HepG2 (cell line): ENCODE data around the gene CHMP1B. TPM values are rescaled to one million over a fixed set of nuclear protein-coding genes. Genes with fewer than 3 reads are reported as not detected.

Experiments
- ATAC-seq: fragments of 200-7000 bp; cut with Tn5 transposase; 3 replicates; pipeline ENCODE4 v1.9.1; 2020; ENCODE audit warnings: mild to moderate bottlenecking, moderate library complexity
- BruUV-seq: library from RNA; stranded (reverse); fragments of 400-500 nt; replicated peaks from 2 replicates; lab custom pipeline; 2021; lab: Mats Ljungman, UMichigan
- CTCF ChIA-PET: fragments of 300-600 bp; formaldehyde crosslinking; extraction: SDS; loops from one replicate; lab custom pipeline; 2021; ENCODE audit warnings: low total read pairs, inconsistent platforms, low intra/inter-chr PET ratio; lab: Yijun Ruan, JAX
- POLR2A ChIA-PET: fragments of 350-600 bp; sonication (Branson Sonifier 250); formaldehyde crosslinking; loops from one replicate; lab custom pipeline; 2020; ENCODE audit warnings: antibody characterized with exemption, inconsistent platforms; lab: Yijun Ruan, JAX
- DNase-seq: peaks from one replicate; pipeline ENCODE4 v3.0.0-alpha.2; 2015; ENCODE audit warnings: low spot score
- FAIRE-seq: peaks from 3 replicates; lab custom pipeline; 2011; peaks lifted over from hg19 to GRCh38; lab: Jason Lieb, UNC
- H2AFZ ChIP-seq: one replicate; pipeline ENCODE4 v1.6.1; 2011; ENCODE audit warnings: low read length, inconsistent platforms
- H3K27ac ChIP-seq: fragments of 300-600 bp; 3 replicates; pipeline ENCODE4 v1.8.0; 2011; ENCODE audit warnings: mixed run types, mild to moderate bottlenecking, mixed read lengths, low read length, inconsistent platforms; ENCODE audit not compliant: insufficient read depth; ENCODE audit errors: extremely low read length
- H3K27me3 ChIP-seq, 2 experiments: fragments of 200-600 bp in 1 of 2; 2 replicates in 1 of 2; 3 replicates in 1 of 2; pipeline versions ENCODE4 v1.6.0 to v1.8.0; 2011; ENCODE audit warnings: low read length in 2 of 2, mild to moderate bottlenecking in 2 of 2, moderate library complexity in 2 of 2, inconsistent platforms in 1 of 2; ENCODE audit not compliant: insufficient read depth in 2 of 2, control insufficient read depth in 1 of 2
- H3K36me3 ChIP-seq, 2 experiments: fragments of 200-600 bp in 1 of 2; replicated peaks in 1 of 2; 2 replicates in 1 of 2; 3 replicates in 1 of 2; pipeline versions ENCODE4 v1.5.1 to v1.8.0; 2011; ENCODE audit warnings: low read length in 2 of 2, inconsistent platforms in 1 of 2; ENCODE audit not compliant: insufficient read depth in 2 of 2, control insufficient read depth in 1 of 2
- H3K4me1 ChIP-seq: 2 replicates; pipeline ENCODE4 v1.5.1; 2012; ENCODE audit warnings: low read length, inconsistent platforms; ENCODE audit not compliant: insufficient read depth
- H3K4me2 ChIP-seq: 2 replicates; pipeline ENCODE4 v1.6.0; 2011; ENCODE audit warnings: low read depth, low read length, inconsistent platforms
- H3K4me3 ChIP-seq, 3 experiments: fragments of 200-600 bp in 1 of 3; sonication (generic), shearing (Covaris generic) in 1 of 3; replicated peaks in 1 of 3; 2 replicates each; pipeline ENCODE4 v1.5.1; 2011 to 2016; ENCODE audit warnings: low read length in 3 of 3, inconsistent platforms in 2 of 3, low read depth in 2 of 3, mild to moderate bottlenecking in 2 of 3, control low read depth in 1 of 3, mixed read lengths in 1 of 3; ENCODE audit not compliant: insufficient read depth in 1 of 3
- H3K79me2 ChIP-seq: one replicate; pipeline ENCODE4 v1.6.1; 2011; ENCODE audit warnings: low read length, inconsistent platforms; ENCODE audit not compliant: insufficient read depth
- H3K9ac ChIP-seq: 2 replicates; pipeline ENCODE4 v1.6.0; 2011; ENCODE audit warnings: mild to moderate bottlenecking, low read depth, low read length, inconsistent platforms; ENCODE audit not compliant: insufficient read depth
- H3K9me3 ChIP-seq: 2 replicates; pipeline ENCODE4 v1.5.1; 2012; ENCODE audit warnings: mild to moderate bottlenecking, low read length
- H4K20me1 ChIP-seq: 2 replicates; pipeline ENCODE4 v1.6.0; 2011; ENCODE audit warnings: inconsistent platforms, mild to moderate bottlenecking, low read length, moderate library complexity; ENCODE audit not compliant: insufficient read depth
- ZBTB42 ChIP-seq: sonication (generic); formaldehyde crosslinking; IDR thresholded peaks from 2 replicates; pipeline ENCODE4 v1.5.0; 2020; ENCODE audit warnings: mild to moderate bottlenecking, missing genetic modification reagents
- ZNF574 ChIP-seq: sonication (generic); formaldehyde crosslinking; IDR thresholded peaks from 2 replicates; pipeline ENCODE4 v1.4.0; 2020; ENCODE audit warnings: missing genetic modification reagents
- ZNF660 ChIP-seq: sonication (generic); formaldehyde crosslinking; IDR thresholded peaks from 2 replicates; pipeline ENCODE4 v1.5.1; 2020; ENCODE audit warnings: mild to moderate bottlenecking, low read depth, missing genetic modification reagents, borderline replicate concordance
- ZNF768 ChIP-seq: sonication (generic); formaldehyde crosslinking; IDR thresholded peaks from 2 replicates; pipeline ENCODE4 v1.4.0; 2020; ENCODE audit warnings: missing genetic modification reagents
- WGBS: methylation state at CpG from one replicate; pipeline ENCODE4 v1.1.6; 2017; ENCODE audit warnings: low lambda C conversion rate; 5-methylcytosine and 5-hydroxymethylcytosine counted together
- in situ Hi-C: cut with HindIII; loops from 2 replicates; pipeline ENCODE4 v1.10.0; 2017; ENCODE audit warnings: low pct_unique_long_range_greater_than_20kb; ENCODE audit not compliant: extremely low pct_ligation_motif_present
- intact Hi-C: fragments of 100-400 bp; cut with micrococcal nuclease; formaldehyde crosslinking; loops from one replicate; pipeline ENCODE4 v1.10.0; 2022; ENCODE audit not compliant: unreplicated experiment
- polyA plus RNA-seq, 8 experiments: library from polyadenylated mRNA; depleted of rRNA in 3 of 8; stranded (reverse) in 7 of 8; unstranded in 1 of 8; fragments of >200 nt; fragmentation: Illumina TruSeq in 4 of 8; extraction: Trizol in 4 of 8; gene quantifications; 2 replicates each; pipeline versions ENCODE4 v1.2.1 to v1.2.3, GENCODE V29; 2011 to 2016; ENCODE audit warnings: low read depth in 4 of 8, missing spikeins in 1 of 8, mixed read lengths in 1 of 8; ENCODE audit not compliant: insufficient read depth in 1 of 8
- total RNA-seq, 5 experiments: library from RNA; depleted of rRNA; stranded (reverse); fragments of >200 nt; fragmentation: Illumina TruSeq; extraction: Trizol; gene quantifications; 2 replicates each; pipeline ENCODE4 v1.2.3, GENCODE V29; 2016; ENCODE audit warnings: low read depth in 1 of 5

CHMP1B gene
- total and polyA plus RNA-seq, 2 of the 13 experiments (the other 11 are each of a cell fraction or from before 2014, with no cell fraction given): 18.8 to 20.2 TPM

GRCh38 chr18:11820697-11821096, 30.5 kb upstream of the CHMP1B start:
- TF ChIP-seq ZBTB42 (CRISPR knock-in tag) (no peak), ZNF574 (no peak)
- Histone ChIP-seq H3K79me2 (no peaks in the 10 kb centered on the region), H3K4me1 (no peaks in the 10 kb centered on the region), H3K27me3 (peaks cover 0 to 8% of the 10 kb centered on the region in 2 experiments; a peak in 1 of 5 replicates), H3K36me3 (no peaks in the 10 kb centered on the region), H3K27ac (no peak overlapping the region), H3K4me3 (no peak overlapping the region), H3K4me2 (no peak overlapping the region), H3K9ac (no peak overlapping the region), H2AFZ (no peak overlapping the region), H3K9me3 (no peaks in the 10 kb centered on the region), H4K20me1 (no peaks in the 10 kb centered on the region)
- ATAC-seq (no peak), DNase-seq (no peak), FAIRE-seq (no peak)
- BruUV-seq: no TSS peak
- intact Hi-C loops (no loop called here), in situ Hi-C loops (no loop called here)
- POLR2A ChIA-PET: no interaction called here
- 23% methylated on average over 2 of the region's 2 CpGs for WGBS
- CTCF ChIA-PET: no interaction called here

- Histone ChIP-seq H4K20me1 (no peaks in the 10 kb centered on the region), H3K27me3 (peaks cover 0 to 8% of the 10 kb centered on the region in 2 experiments; a peak in 1 of 5 replicates), H3K9me3 (no peaks in the 10 kb centered on the region), H3K79me2 (no peaks in the 10 kb centered on the region), H3K27ac (no peak overlapping the region), H3K4me3 (no peak overlapping the region), H3K36me3 (no peaks in the 10 kb centered on the region), H3K9ac (no peak overlapping the region), H2AFZ (no peak overlapping the region), H3K4me1 (no peaks in the 10 kb centered on the region), H3K4me2 (no peak overlapping the region)
- CTCF ChIA-PET: no interaction called here
- no peak for DNase-seq
- TF ChIP-seq ZNF660 (CRISPR knock-in tag) (no peak), ZNF768 (CRISPR knock-in tag) (peak; percentile 30; the same call in 1 of the 2 replicates)
- intact Hi-C loops (no loop called here), in situ Hi-C loops (no loop called here)
- no TSS peak for BruUV-seq
- FAIRE-seq: no peak
- 70% methylated on average over 7 of the region's 7 CpGs for WGBS
- POLR2A ChIA-PET: no interaction called here
- no peak for ATAC-seq
Observed at GRCh38 chr18:11821208-11821607, 30.0 kb upstream of the CHMP1B start.
